IPS-18c (cell line): Measurements from ENCODE around the gene ZBTB42.

Source experiments
- H3K4me3 ChIP-seq: 2 replicates; pipeline ENCODE4 v1.7.0; 2013; ENCODE audit warnings: low read depth, mild to moderate bottlenecking, low read length, moderate library complexity; ENCODE audit not compliant: insufficient read depth
- H3K9me3 ChIP-seq: one replicate; pipeline ENCODE4 v1.6.1; 2013; ENCODE audit warnings: mild to moderate bottlenecking, low read length, moderate library complexity; ENCODE audit not compliant: control insufficient read depth, insufficient read depth

The ZBTB42 gene

DNA sequence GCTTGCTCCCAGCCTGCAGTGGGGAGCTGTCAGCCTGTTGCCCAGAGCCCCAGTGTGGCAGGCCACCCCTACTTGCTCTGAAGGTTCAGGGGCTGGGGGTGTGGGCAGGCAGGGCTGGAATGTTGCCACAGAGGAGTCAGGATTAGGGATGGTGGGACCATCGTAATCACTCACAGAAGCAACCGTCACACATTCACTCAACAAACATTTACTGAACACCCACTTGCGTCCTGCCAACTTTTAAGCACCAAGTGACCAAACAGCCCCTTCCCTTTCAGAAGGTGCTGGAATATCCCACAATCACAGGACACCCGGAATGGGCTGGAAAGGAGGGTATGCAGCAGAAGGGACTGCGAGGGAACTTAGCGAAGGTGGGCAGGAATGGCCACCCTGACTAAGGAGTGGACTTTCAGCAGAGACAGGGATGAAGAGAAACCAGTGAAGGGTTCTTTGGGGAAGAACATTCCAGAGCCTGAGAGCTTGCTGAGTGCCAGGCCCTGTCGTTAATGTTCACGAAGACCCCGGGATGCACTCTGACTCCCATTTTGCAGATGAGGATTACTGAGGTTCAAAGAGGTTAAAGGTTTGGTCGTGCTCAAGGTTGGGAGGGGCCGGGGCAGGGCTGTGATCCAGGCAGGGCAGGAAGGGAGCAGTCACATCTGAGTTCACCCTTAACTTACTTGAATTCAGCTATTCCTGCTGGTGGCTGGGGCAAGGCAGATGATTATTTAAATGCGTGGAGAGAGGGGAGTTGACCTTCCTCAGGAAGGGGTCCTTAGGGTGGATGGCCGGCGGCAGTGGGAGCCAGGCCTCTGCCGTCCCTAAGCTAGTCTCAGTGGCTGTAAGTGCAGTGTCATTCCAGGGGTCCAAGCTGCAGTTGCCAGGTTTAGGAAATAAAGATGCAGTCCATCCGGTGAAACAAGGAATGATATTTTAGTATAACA is 2.3 kb upstream of the ZBTB42 start:
- Histone ChIP-seq H3K4me3 (no peak overlapping the region), H3K9me3 (no peaks in the 10 kb centered on the region)

DNA sequence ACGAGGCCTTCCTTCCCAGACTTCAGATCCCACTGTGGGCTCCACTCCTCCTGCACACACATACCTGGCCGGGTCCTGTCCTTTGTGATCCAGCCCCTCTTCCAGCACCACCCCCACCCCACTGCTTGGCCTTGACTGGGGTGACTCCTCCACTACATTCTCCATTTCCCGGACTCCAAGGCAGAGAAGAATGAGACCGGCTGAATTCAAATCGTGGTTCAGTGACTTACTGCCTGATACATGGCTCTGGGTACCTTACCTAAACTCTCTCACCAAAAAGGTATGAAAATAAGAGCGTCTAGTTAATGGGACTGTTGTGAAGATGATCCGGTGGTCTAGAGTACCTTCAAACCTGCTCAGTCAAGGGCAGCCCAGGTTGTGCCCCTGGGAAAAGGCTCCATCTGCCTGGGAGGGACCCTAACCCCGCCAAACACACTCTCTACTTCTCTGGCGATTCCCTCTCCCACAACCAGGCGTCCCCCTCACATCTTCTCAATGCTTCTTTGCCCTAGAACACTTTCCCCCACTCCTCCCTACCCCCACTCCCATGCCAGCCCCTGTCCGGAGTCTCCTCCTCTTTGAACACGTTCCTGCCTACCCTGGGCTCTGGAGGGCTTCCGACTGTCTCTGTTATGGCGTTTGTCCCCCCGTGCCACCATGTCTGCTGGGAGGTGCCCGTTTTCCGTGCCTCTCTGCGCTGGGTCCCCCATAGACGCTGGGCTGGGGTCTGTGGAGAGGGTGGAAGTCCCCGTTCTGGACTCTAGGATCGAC is 1.5 kb upstream of the ZBTB42 start:
- Histone ChIP-seq H3K4me3 (peak overlapping the region; percentile 60), H3K9me3 (no peaks in the 10 kb centered on the region)

DNA sequence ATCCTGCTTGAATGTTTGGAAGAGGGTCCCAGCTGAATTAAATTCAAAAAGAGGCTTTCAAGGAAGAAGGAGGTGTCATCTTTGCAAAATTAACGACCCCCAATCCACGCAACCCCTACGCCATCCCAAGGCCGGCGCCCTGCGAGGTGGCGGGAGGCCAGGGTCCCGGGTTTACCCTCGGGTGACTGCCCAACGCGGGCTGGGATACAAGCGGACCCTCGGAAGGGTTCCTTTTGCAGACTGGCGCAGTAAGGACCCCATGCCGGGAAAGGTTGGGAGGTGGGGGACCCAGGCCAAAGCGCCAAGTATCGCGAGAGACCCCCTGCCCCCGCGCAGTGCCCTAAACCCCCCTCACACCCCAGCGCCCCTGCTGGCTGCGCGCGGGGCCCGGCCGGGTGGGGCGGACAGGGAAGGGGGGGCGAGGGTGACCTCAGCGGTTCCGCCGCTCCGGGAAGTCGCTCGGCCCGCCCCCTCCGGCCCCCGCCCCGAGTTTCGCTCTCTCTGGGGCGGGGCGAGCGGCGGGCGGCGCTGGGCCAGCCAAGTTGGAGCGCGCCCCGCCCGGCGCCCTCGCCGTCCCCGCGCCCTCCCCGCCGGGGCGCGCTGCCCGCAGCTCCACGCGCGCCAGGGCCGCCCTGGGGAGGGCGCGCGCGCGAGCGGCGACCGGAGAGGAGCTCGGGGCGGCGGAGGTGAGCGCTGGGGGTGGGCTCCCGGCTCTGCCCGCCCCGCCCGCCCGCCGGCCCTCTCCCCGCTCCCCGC is 708 bp upstream of the ZBTB42 start:
- Histone ChIP-seq H3K4me3 (peak overlapping the region; percentile 60), H3K9me3 (no peaks in the 10 kb centered on the region)

DNA sequence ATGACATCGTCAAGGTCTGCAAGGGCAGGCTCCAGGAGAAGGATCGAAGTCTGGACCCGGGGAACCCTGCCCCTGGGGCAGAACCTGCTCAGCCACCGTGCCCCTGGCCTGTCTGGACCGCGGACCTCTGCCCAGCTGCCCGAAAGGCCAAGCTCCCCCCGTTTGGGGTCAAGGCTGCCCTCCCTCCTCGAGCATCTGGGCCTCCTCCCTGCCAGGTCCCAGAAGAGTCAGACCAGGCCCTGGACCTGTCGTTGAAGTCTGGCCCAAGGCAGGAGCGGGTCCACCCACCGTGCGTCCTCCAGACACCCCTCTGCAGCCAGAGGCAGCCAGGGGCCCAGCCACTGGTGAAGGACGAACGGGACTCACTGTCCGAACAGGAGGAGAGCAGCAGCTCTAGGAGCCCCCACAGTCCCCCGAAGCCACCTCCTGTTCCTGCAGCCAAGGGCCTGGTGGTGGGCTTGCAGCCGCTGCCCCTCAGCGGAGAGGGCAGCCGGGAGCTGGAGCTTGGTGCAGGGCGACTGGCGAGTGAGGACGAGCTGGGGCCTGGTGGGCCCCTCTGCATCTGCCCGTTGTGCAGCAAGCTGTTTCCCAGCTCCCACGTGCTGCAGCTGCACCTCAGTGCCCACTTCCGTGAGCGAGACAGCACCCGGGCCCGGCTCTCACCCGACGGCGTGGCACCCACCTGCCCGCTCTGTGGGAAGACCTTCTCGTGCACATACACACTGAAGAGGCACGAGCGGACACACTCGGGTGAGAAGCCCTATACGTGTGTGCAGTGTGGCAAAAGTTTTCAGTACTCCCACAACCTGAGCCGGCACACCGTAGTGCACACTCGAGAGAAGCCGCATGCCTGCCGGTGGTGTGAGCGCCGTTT is 856 bp downstream of the ZBTB42 start:
- peak overlapping the region; percentile 65 for H3K4me3 ChIP-seq

DNA sequence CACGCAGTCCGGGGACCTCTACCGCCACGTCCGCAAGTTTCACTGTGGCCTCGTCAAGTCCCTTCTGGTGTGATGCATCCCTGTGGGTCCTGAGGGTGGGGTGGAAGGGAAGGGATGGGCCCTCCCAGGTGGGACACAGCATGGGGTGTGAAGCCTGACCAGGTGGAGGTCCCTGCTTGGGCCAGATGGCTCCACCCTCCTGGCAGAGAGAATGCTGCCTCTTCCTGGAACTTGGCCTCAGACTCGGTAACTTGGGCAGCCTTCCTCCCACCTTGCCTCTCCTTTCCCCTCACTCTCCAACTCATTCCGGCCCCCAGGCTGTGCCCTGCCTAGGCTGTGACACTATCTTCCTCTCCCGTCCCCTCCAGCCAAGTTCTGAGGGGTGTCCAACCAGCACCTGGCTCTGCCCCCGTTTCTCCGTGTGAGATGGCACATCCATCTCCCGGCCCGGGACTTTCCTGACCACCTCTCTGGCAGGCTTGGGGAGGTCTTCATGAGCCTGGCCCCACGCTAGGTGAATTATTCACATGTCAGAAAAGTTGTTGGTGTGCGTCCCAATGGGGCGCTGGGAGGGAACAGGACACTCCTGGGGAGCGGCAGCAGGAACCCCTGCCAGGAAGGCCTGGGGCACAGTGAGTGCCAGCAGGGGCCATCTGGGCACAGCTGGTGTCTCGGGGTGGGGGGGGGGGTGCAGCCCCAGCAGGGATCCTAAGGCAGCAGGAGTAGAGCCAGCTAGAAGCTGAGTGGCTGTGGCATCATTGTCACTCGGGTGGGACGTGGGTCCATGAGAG is 1.7 kb downstream of the ZBTB42 start:
- H3K9me3 ChIP-seq, result no peaks in the 10 kb centered on the region
- no peak overlapping the region for H3K4me3 ChIP-seq

More for the DNA sequence above, 856 bp downstream of the ZBTB42 start:
- H3K9me3 ChIP-seq, result no peaks in the 10 kb centered on the region

DNA sequence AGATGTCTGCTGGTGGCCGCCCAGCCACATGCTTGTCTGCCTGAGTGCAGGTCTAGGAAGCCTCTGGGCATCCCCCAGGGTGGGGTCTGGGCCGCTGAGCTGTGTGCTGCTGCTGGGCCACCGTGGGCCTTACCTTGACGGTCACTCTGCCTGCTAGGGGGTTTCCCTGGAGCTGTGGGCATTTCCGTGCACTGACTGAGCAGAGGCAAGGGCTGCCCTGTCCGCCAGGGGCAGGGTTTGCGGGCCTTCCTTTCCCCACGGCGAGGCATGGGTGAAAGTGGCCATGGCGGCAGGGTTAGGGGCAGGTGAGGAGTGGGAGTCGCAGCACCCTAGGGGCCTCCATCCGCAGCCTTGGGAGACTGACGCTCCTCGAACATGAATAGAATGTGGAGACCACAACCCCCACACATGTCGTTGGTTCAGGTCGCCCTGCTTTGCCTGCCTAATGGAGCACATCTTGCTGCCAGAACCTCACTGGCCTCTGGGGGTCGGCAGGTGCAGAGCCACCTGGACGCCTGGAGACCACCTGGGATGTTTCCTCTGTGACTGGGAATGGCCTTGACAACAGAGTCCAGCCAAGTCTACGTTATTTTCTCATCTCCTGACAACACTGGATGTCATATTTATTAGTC is 2.5 kb downstream of the ZBTB42 start:
- H3K9me3 ChIP-seq, result no peaks in the 10 kb centered on the region
- no peak overlapping the region for H3K4me3 ChIP-seq

DNA sequence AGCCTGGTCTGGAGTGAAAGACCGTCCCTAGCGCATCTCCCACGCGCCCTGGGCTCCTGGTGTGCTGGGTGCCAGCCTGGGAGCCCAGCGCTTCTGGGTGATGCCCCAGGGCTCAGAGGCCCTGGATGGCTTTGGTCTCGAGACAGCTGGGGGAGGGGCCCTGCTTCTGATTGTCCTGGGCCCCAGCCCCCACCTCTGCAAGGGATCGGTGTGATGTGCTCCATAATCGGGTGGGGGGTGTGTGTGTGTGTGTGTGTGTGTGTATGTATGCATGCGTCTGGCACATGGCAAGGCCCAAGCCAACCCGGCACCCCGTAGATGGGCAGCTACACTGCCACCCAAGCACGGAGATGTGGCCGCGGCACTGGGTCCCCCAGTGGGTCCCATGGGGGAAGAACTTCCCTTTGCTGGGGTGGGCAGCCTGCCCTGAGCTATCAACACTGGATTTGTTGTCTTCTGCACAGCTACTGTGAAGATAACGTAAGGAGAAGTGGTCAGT is 3.1 kb downstream of the ZBTB42 start:
- no peak overlapping the region for H3K4me3 ChIP-seq
- H3K9me3 ChIP-seq, result no peaks in the 10 kb centered on the region

DNA sequence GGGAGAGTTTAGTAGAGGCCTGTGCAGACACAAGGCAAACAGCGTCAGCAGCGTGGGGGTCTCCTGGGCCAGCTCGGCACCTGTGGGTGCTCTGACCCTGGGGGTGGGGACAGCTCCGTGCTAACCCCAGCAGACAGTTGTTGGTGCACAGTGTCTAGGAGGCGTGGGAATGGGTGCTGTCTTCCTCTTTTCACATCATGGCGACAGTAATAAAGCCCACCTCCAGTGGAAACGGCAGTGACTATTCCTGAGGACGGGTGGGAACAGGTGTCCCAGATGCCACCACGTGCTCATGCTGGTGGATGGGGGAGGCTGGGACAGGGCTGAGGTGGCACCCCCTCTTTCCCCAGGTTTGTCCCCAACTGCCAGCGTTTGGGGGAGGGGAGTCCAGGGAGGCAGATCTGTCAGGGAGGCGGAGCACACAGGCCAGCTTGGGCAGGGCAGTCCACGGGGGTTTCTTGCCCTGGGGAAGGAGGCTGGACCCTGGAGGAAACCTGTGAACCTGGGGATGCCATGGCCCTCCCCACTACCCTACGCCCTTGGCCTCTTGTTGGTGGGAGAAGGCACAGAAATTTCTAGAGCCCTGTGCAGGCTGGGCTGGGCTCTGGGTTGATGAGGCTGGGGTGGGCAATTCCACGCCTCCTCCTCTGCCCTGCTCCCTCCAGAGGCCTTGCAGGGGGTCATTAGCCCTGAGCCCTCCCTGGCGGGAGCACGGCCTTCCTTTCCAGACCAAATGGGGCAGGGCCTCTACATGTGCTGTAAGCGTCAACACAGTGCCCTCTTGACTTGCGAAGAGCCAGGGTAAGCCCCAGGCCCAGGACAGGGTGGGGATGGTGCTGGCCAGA is 3.8 kb downstream of the ZBTB42 start:
- Histone ChIP-seq H3K4me3 (no peak overlapping the region; the same call in 1 of the 2 replicates), H3K9me3 (no peaks in the 10 kb centered on the region)

DNA sequence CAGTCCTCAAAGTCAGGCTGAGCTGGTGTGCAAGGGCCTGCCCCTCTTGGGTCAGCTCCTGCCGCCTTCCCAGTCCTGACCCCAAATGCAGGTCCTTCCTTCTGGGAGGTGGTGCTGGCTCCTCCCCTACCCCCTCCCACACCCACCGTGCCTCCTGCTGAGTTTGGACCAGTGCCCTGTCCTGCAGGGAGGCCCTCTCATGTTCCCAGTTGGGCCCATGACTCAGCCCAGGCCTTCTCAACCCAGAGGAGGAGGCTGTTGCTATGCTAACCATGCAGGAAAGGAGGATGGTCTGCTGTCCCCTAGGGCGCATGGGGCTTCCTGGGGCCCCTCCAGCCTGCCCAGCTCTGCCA is 4.4 kb downstream of the ZBTB42 start:
- H3K4me3 ChIP-seq, result no peak overlapping the region
- no peaks in the 10 kb centered on the region for H3K9me3 ChIP-seq

DNA sequence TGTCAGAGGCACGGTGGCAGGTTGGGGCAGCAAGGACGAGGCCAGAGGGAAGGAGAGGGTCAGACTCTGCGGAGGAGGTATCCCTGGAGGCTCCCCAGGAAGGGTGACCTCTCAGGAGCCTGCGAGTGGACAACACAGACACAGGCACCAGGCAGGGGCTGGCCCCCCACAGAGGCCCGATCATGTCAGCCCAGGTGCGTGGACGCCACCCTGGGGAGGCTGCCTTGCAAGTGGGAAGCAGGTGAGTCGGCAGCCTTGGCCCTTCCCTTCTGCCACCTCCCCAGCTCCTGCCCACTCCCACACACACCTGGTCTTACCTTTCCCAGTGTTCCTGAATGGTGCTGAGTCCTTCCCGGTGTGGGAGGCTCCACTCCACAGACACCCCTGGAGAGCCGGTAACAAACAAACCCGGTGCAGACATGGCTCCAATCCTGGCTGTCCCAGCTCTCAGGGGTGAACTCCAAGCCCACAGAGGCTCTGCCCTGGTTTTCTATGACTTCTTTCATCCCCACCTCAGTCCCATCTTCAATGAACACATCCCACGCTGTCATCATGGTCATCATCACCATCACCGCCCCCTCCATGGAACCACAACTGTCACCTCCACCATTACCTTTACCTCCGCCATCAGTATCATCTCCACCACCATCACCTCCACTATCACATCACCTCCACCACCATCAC is 5.2 kb downstream of the ZBTB42 start:
- Histone ChIP-seq H3K9me3 (no peaks in the 10 kb centered on the region), H3K4me3 (no peak overlapping the region)

DNA sequence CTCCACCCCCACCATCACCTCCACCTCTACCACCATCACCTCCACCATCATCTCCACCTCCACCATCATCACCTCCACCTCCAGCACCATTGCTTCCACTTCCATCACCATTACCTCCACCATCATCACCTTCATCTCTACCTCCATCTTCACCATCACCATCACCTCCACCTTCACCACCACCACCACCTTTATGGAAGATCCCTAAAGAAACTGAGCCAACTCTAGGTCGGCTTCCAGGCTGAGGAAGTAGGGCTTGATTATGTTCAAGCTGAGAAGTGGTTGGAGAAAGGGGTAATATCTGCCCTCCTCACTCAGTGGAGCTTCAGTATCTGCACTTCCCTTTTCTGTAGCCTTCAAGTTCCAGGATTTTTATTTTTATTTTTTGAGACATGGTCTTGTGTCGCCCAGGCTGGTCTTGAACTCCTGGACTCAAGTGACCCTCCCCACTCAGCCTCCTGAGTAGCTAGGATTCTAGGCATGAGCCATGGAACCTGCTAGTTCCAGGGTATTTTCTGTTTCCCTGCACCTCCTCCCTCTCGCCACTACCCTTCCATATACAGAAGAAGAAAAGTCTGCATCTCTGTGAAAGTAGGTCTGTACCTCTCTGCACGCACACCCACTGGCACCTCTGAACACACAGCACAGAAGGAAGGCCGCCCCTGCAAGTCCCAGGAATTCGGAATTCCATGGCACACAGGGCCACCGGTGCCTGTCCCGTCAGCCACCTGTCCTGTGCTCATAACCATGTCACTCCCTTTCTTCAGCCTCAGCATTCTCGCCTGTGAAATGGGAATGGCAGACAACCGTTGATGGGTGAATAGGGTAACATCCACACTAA is 5.9 kb downstream of the ZBTB42 start:
- H3K9me3 ChIP-seq, result no peaks in the 10 kb centered on the region

DNA sequence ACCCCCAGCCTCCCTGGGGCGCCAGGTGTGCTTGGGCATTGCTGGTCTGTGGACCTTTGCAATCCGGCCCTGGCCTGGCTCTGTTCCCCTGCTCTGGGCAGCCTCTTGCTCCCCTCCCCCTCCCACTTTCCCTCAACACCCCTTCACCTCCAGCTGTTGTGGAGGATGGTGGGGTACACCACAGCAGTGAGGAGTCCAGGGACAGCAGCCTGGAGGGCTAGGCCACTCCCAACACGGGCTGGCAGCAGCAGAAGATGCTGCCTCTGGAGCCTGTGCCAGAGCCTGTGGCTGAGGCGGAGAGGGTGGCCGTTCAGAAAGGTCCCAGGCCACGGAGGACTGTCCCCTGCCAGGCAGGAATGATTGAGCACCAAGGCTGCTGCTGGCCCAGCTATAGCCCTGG is 7.6 kb downstream of the ZBTB42 start:
- Histone ChIP-seq H3K9me3 (no peaks in the 10 kb centered on the region), H3K4me3 (no peak overlapping the region)

More for the DNA sequence above, 5.9 kb downstream of the ZBTB42 start:
- no peak overlapping the region for H3K4me3 ChIP-seq

DNA sequence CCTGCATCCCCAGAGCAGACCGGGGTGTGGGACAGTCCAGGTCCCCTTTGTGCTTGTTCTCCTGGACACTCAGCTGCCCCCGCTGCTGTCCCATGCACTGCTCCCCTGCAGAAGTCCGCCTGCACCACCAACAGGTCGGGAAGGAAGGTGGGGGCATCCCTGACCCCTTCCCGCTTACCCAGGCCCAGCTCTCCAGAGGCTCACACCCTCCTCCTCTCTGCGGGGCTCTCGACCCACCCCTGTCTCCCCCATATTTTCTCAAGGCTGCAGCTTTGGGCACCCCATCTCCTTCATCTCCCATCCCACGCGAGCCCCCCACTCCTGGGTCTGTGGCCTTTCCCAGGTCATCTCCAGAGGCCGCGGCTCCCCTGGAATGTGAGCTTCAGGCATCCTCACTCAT is 9.4 kb downstream of the ZBTB42 start:
- Histone ChIP-seq H3K4me3 (no peak overlapping the region), H3K9me3 (no peaks in the 10 kb centered on the region)
